Activated T-helper 2 cell treated with anti-CD3 and anti-CD28 coated beads, Interferon-gamma antibody, Interleukin-2, Interleukin-4, amounts not matched to agents 10 μg/mL and 5 μg/mL and 100 μg/mL, durations not matched to agents 14 hours and 24 hours and 36 hours (primary cell): Measurements from ENCODE around the gene NCKAP5. TPM values are rescaled to one million over a fixed set of nuclear protein-coding genes. Genes with fewer than 3 reads are reported as not detected.

Experiments used
- DNase-seq: peaks from one replicate; pipeline ENCODE4 v3.0.0; 2021; ENCODE audit warnings: low spot score
- H3K27ac Mint-ChIP-seq: one replicate; pipeline ENCODE4 v1.8.0; 2021; ENCODE audit warnings: mixed read lengths
- H3K27me3 Mint-ChIP-seq: one replicate; pipeline ENCODE4 v1.8.0; 2021; ENCODE audit warnings: low read depth, mixed read lengths
- H3K36me3 Mint-ChIP-seq: one replicate; pipeline ENCODE4 v1.8.0; 2021; ENCODE audit warnings: low read depth, mixed read lengths
- H3K4me1 Mint-ChIP-seq: one replicate; pipeline ENCODE4 v1.8.0; 2021; ENCODE audit warnings: low read depth, mixed read lengths
- H3K4me3 Mint-ChIP-seq: one replicate; pipeline ENCODE4 v1.8.0; 2021; ENCODE audit warnings: low read depth, mild to moderate bottlenecking, moderate library complexity, mixed read lengths
- H3K9me3 Mint-ChIP-seq: one replicate; pipeline ENCODE4 v1.8.0; 2021; ENCODE audit warnings: mixed read lengths
- intact Hi-C: fragments of 100-400 bp; cut with micrococcal nuclease; formaldehyde crosslinking; loops from one replicate; pipeline ENCODE4 v1.15.1; 2023
- total RNA-seq: library from RNA; stranded (reverse); gene quantifications from 2 replicates; pipeline ENCODE4 v1.2.3, GENCODE V29; 2022

The NCKAP5 gene
- total RNA-seq, 1 donor from 2014 or later = not detected

DNA sequence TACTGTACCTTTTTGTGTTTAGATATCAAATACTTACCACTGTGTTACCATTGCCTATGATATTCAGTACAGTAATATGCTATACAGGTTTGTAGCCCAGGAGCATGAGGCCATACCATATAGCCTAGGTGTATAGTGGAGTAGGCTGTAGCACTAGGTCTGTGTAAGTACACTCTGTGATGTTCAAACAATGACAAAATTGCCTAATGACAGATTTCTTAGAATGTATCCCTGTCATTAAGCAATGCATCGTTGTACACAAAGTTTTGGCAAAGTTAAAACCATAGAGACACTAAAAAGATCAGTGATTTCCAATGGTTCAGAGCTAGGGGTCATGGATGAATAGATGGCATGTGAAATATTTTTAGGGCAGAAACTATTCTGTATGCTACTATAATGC lies 415.5 kb downstream of the NCKAP5 start:
- Mint-ChIP-seq H3K4me3 (no peak overlapping the region), H3K4me1 (no peaks in the 10 kb centered on the region), H3K9me3 (no peaks in the 10 kb centered on the region), H3K27me3 (no peaks in the 10 kb centered on the region), H3K36me3 (no peaks in the 10 kb centered on the region), H3K27ac (no peak overlapping the region)
- DNase-seq = no peak
- intact Hi-C loops = no loop called here

DNA sequence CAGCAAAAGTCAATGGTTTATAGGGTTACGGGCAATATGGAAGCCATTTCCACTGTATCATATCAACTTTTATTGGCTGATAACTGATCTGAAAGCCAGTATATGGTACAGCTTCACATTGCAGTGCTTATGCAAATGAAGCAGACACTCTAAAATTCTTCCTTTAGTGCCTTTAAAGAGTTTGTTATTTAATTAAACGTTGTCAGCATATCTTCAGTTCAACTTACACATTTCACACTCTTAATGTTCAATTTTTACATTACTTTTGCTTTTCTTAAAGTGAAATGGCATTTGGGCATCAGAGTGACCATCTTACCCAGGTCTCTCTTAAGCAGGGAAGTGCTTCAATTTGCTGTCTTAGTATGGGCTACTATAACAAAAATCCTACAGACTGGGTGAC lies 420.1 kb downstream of the NCKAP5 start:
- DNase-seq = no peak
- H3K27ac Mint-ChIP-seq = no peak overlapping the region
- H3K4me3 Mint-ChIP-seq = no peak overlapping the region
- H3K9me3 Mint-ChIP-seq = no peaks in the 10 kb centered on the region
- intact Hi-C loops = no loop called here
- no peaks in the 10 kb centered on the region for H3K27me3 Mint-ChIP-seq
- no peaks in the 10 kb centered on the region for H3K4me1 Mint-ChIP-seq
- no peaks in the 10 kb centered on the region for H3K36me3 Mint-ChIP-seq

GRCh38 chr2:133146893-133147292 lies 421.4 kb downstream of the NCKAP5 start:
- Mint-ChIP-seq H3K4me3 (no peak overlapping the region), H3K27ac (no peak overlapping the region), H3K4me1 (no peaks in the 10 kb centered on the region), H3K9me3 (no peaks in the 10 kb centered on the region), H3K36me3 (no peaks in the 10 kb centered on the region), H3K27me3 (no peaks in the 10 kb centered on the region)
- intact Hi-C loops = no loop called here
- no peak for DNase-seq

DNA sequence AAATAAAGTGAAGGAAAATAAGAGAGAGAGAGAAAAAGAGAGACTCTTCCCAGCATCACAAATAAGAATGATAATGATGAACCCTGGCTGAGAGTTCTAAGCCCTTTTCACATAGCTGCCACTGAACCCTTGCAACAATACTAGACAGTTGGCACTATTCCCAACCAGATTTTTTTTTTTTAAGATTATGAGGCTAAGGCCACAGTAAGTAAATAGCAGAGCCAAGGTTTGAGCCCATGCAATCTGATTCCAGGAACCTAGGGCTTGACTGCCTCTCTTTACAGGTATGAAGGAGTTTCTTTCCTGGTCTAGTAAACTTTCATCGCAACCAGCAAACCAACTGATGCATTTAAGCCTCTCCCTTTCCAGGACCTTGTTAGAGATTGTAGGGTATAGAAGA lies 424.6 kb downstream of the NCKAP5 start:
- H3K9me3 Mint-ChIP-seq = no peaks in the 10 kb centered on the region
- H3K4me3 Mint-ChIP-seq = no peak overlapping the region
- intact Hi-C loops = no loop called here
- no peak for DNase-seq
- no peaks in the 10 kb centered on the region for H3K4me1 Mint-ChIP-seq
- no peaks in the 10 kb centered on the region for H3K36me3 Mint-ChIP-seq
- H3K27ac Mint-ChIP-seq = no peak overlapping the region
- H3K27me3 Mint-ChIP-seq = no peaks in the 10 kb centered on the region

- Mint-ChIP-seq H3K27ac (no peak overlapping the region), H3K27me3 (no peaks in the 10 kb centered on the region), H3K4me3 (no peak overlapping the region), H3K4me1 (no peaks in the 10 kb centered on the region), H3K36me3 (no peaks in the 10 kb centered on the region), H3K9me3 (no peaks in the 10 kb centered on the region)
- DNase-seq = no peak
- intact Hi-C loops = no loop called here
Measured at GRCh38 chr2:133142087-133142486, 426.2 kb downstream of the NCKAP5 start.

DNA sequence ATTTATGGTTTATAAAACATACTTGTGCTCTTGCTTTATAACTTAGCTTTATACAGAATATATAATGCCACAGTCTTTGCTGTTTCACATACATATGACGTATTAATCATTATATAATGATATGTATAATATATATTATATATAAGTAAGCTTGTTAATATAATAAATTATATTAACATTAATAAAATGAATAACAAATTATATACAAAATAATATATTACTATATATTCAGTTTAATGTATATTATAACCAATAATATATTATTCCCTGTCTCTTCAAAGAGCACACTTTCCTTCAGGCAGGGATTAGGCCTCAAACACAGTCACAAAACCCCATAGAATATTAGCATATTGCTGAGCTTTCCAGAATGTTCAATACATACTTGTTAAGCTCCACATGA lies 427.6 kb downstream of the NCKAP5 start:
- Mint-ChIP-seq H3K27ac (no peak overlapping the region), H3K9me3 (no peaks in the 10 kb centered on the region), H3K4me1 (no peaks in the 10 kb centered on the region), H3K27me3 (no peaks in the 10 kb centered on the region), H3K36me3 (no peaks in the 10 kb centered on the region), H3K4me3 (no peak overlapping the region)
- DNase-seq = no peak
- intact Hi-C loops = no loop called here

GRCh38 chr2:133139847-133140533 lies 428.3 kb downstream of the NCKAP5 start:
- Mint-ChIP-seq H3K9me3 (no peaks in the 10 kb centered on the region), H3K27ac (no peak overlapping the region), H3K4me1 (no peaks in the 10 kb centered on the region), H3K27me3 (no peaks in the 10 kb centered on the region), H3K36me3 (no peaks in the 10 kb centered on the region), H3K4me3 (no peak overlapping the region)
- no peak for DNase-seq
- intact Hi-C loops = no loop called here

GRCh38 chr2:133138693-133139092 lies 429.6 kb downstream of the NCKAP5 start:
- H3K4me1 Mint-ChIP-seq = no peaks in the 10 kb centered on the region
- no peak overlapping the region for H3K27ac Mint-ChIP-seq
- DNase-seq = no peak
- no peak overlapping the region for H3K4me3 Mint-ChIP-seq
- no peaks in the 10 kb centered on the region for H3K27me3 Mint-ChIP-seq
- no peaks in the 10 kb centered on the region for H3K9me3 Mint-ChIP-seq
- intact Hi-C loops = no loop called here
- H3K36me3 Mint-ChIP-seq = no peaks in the 10 kb centered on the region

DNA sequence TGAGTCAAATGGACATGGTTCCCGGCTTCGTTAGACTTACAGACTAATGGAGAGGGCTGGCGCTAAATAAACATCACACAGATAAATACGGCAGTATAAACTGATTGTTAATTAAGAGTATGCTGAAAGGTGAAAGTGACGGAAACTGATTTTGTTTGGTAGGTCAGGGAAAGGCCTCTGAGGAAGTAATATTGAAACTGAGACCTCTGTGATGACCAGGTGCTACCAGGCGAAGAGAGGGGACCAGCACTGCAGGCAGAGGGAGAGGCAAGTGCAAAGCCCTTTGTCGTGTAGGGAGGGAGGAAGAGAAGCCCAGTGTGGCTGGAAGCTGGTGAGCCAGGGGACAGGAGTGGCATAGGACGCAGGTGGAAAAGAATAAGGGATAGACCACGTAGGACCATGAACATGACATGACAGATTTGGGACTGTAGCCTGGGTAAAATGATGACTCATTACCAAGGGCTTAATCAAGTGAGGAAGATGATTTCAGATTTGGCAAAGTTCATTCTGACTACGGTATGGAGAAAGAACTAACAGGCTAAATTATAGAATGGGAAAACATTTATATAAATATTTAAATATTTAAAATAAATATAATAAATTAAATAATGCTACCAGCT lies 433.1 kb downstream of the NCKAP5 start:
- Mint-ChIP-seq H3K4me3 (no peak overlapping the region), H3K27me3 (no peaks in the 10 kb centered on the region), H3K9me3 (peaks cover 4% of the 10 kb centered on the region), H3K27ac (no peak overlapping the region), H3K36me3 (no peaks in the 10 kb centered on the region), H3K4me1 (no peaks in the 10 kb centered on the region)
- no peak for DNase-seq
- intact Hi-C loops = no loop called here

DNA sequence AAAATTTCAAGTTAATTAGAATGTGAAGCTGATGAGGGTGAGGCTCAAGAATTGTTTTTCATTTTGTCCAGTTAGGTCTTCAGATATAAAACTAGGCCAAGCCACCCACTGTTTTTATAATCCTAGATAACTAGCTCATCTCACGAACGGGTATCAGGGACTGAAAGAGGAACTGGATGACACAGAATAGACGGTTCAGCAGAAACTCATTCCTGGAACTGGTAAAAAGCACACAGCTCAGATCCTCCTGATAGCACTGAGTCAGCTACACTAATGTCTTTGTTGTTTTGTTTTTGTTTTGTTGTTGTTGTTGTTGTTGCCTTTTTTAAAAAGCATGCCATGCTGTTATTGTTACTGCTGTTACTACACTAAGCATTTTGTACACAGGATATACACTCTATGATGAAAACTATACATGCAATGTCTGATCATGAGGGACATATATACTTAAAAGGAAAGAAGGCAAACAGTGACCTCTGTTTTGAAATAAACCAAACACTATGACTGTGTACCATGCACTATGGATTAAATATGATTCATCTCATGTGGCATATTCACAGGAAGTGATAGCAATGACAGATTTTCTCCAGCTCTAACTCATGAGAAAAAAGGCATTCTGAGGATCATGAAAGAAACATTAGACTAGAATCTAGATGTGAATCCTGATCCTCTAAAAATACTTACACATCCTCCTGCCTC lies 437.6 kb downstream of the NCKAP5 start:
- Mint-ChIP-seq H3K27me3 (no peaks in the 10 kb centered on the region), H3K27ac (peak overlapping the region; percentile 71)

GRCh38 chr2:133124446-133124845 lies 443.8 kb downstream of the NCKAP5 start:
- no peak for DNase-seq
- Mint-ChIP-seq H3K4me1 (no peaks in the 10 kb centered on the region), H3K27ac (no peak overlapping the region), H3K4me3 (no peak overlapping the region), H3K9me3 (no peaks in the 10 kb centered on the region), H3K36me3 (no peaks in the 10 kb centered on the region), H3K27me3 (no peaks in the 10 kb centered on the region)
- intact Hi-C loops = no loop called here

More for the DNA sequence above, 437.6 kb downstream of the NCKAP5 start:
- intact Hi-C loops = no loop called here
- Mint-ChIP-seq H3K36me3 (no peaks in the 10 kb centered on the region), H3K4me1 (no peaks in the 10 kb centered on the region), H3K4me3 (no peak overlapping the region), H3K9me3 (peaks cover 4% of the 10 kb centered on the region)
- no peak for DNase-seq

DNA sequence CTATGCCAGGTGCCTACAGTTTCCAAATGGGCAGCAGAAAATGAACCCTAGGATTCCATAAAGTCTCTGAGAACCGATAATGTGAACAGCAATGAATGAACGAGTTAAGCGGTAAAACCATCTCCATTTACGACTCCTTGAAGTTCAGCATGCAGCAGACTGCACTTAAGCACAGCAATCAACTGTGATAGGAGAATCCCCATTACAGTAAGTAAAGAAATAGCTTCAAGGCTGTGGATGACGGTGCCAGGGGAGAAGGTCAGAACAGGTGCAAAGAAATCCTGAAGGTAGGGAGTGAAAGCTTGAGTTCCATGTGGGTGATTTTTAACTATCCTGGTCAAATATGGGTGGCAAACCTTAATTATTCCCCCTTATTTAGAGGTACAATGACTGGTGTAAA lies 444.4 kb downstream of the NCKAP5 start:
- Mint-ChIP-seq H3K27me3 (no peaks in the 10 kb centered on the region), H3K4me1 (no peaks in the 10 kb centered on the region), H3K27ac (no peak overlapping the region), H3K36me3 (no peaks in the 10 kb centered on the region), H3K4me3 (no peak overlapping the region), H3K9me3 (no peaks in the 10 kb centered on the region)
- intact Hi-C loops = no loop called here
- DNase-seq = no peak

DNA sequence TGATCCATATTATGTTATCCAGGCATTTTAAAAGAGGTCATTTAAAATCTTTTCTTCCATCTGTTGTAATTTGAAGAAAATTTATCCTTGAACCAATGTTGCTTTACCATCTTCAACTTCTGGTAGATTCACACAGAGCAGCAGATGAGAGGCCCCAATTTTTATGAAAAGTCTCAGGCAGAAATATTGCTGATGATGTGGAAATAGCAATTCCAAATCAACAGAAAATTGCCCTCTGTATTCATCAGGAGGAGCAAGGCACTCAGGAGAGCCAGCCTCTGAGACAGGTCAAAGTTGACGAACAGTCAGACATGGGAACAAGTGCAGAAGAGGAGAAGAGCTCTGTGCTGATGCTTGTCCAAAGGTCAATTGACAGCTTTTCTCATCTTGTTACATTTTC lies 444.9 kb downstream of the NCKAP5 start:
- Mint-ChIP-seq H3K27me3 (no peaks in the 10 kb centered on the region), H3K36me3 (no peaks in the 10 kb centered on the region), H3K4me1 (no peaks in the 10 kb centered on the region), H3K9me3 (no peaks in the 10 kb centered on the region), H3K27ac (no peak overlapping the region), H3K4me3 (no peak overlapping the region)
- intact Hi-C loops = no loop called here
- no peak for DNase-seq
